HG03457 (cell line): Measurements from ENCODE around the gene RFX3.
A peak's percentile ranks its signal among the peaks of the same experiment; 100 is the strongest.

Source experiments
- ATAC-seq: cut with Tn5 transposase; IDR thresholded peaks from one replicate; pipeline ENCODE4 v1.9.1; 2021; ENCODE audit warnings: moderate number of reproducible peaks; ENCODE audit not compliant: unreplicated experiment

Gene RFX3

DNA sequence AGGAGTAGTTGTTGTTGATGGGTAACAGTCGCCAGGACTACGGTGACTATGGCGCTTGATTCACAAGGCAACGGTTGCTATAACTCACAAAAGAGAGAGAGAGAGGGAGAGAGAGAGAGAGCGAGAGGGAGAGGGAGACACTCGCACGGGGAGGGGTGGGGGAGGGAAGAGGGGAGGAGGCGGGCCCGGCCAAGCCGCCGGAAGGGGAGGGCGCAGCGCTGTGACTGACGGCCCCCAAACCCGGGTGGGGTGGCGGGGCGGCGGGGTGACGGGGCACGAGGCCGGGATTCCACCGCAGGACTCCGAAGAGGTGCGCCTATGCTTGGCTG, at the start of gene RFX3:
Gene RFX3 (minus strand): TSS at position 166 of the 329 bp plus-strand sequence. CDS start 130,413 bp downstream, outside the sequence.
- ATAC-seq = peak; percentile 37

- ATAC-seq = no peak
Observed at GRCh38 chr9:3571500-3571899, 45.7 kb upstream of the RFX3 start.

DNA sequence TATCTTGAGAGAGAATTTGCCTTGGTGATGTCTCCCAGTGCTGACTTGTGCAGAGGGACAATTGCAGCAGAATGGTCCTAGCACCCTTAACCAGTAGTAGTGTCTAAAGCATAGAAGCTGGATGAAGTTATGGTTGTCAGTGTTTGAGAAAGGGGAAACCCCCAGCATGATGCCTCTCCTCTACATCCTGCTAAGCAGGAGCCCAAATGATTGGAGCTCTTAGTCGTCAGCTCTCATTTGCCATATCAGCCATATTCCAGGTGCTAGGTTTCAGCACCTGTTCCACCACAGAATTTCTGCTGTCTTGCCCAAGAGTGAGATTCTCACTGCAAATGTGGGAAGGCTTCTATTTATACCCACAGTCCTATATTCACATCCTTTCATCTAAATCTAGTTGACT, 43.7 kb upstream of the RFX3 start:
- no peak for ATAC-seq

DNA sequence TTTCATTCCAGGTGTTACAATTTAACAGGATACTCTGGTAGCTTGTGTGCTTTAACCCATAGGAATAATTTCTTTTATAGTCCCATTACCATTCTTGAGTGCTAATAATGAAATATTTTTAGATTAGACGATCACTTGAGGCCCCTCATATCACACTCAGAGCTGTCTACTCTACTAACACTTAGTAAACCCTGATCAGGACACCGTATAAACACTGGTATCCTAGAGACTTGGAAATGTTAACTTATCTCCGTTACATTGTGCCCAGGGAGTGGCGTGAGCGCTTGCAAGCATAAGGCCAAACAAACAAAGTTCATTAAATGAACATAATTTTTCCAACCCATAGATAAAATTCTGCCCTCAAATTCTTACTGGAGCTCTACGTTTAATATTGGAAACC, 42.2 kb upstream of the RFX3 start:
- no peak for ATAC-seq

- ATAC-seq = no peak
Observed at GRCh38 chr9:3553076-3553765, 27.4 kb upstream of the RFX3 start.

GRCh38 chr9:3549225-3549624, 23.4 kb upstream of the RFX3 start:
- ATAC-seq = no peak

DNA sequence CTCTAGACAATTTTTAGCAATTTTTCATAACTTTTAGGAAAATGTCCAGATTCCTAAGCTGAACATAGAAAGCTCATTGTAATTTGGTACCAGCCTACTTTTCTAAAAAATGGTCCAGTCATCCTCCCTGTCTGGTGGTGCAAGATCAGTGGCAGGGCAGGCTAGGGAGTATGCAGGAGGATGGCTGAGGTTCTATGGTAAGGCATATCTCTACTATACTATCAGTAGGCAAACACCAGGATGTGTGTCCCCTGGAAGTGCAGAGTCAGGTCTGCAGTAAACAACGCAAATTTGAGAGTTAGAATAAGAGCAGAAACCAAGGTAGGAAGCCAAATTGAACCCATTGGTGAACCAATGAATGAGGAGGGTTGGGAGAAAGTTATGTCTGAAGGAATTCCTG, 22.8 kb upstream of the RFX3 start:
- ATAC-seq = no peak

GRCh38 chr9:3541206-3541605, 15.4 kb upstream of the RFX3 start:
- no peak for ATAC-seq

- ATAC-seq = no peak
Observed at GRCh38 chr9:3534614-3535404, 9.0 kb upstream of the RFX3 start.

DNA sequence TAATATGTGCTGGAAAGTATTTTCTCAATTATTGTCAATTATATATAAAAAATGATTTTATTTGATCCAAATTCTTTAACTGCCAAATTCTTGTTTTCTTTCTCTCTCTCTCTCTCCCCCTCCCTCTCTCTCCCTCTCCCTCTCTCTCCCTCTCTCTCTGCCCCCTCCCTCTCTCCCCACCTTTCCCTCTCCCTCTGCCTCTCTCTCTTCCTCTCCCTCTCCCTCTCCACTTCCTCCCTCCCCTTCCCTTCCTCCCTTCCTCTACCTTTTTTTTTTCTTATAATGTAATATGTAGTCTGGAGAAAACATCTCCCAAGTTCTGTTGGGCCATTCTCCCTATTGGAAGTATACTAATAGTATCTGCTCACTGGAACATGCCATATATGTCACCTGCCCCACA, 6.4 kb upstream of the RFX3 start:
- ATAC-seq = no peak

DNA sequence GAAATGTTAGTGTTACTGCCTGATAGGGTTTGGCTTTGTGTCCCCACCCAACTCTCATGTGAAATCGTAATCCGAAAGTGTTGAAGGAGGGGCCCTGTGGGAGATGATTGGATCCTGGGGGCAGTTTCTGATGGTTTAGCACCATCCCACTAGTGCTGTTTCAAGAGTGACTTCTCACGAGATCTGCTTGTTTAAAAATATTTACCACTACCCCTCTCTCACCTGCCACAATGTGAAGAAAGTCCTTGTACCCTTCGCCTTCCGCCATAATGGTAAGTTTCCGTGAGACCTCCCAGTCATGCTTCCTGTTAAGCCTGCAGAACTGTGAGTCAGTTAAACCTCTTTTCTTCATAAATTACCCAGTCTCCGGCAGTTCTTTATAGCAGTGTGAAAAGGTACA, 2.6 kb upstream of the RFX3 start:
- no peak for ATAC-seq

GRCh38 chr9:3526997-3527940, 1.5 kb upstream of the RFX3 start:
- no peak for ATAC-seq

- peak; percentile 47 for ATAC-seq
Observed at GRCh38 chr9:3526165-3526996, 580 bp upstream of the RFX3 start.

- ATAC-seq = no peak
Observed at GRCh38 chr9:3525096-3525835, 535 bp downstream of the RFX3 start.

DNA sequence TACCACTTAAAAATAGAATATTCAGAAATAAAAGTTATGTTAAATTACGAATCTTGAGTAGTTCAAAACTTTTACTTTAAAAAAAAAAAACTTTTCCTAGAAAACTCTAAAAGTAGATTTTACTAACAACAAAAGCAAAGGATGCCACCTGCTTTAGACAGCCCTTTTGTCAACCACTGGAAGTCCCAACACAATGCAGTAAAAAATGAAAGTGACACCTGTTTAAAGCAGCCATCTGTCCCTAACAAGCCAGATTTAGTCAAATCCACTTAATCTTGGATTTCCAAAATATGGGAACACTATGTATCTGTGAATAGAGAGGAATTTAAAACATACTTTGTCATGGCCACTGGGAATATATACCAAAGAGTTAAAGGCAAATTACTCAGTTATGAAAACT, 3.8 kb downstream of the RFX3 start:
- ATAC-seq = no peak

- no peak for ATAC-seq
Observed at GRCh38 chr9:3520564-3520963, 5.2 kb downstream of the RFX3 start.

- ATAC-seq = no peak
Observed at GRCh38 chr9:3517377-3518048, 8.3 kb downstream of the RFX3 start.

- ATAC-seq = no peak
Observed at GRCh38 chr9:3516667-3517330, 9.0 kb downstream of the RFX3 start.

- ATAC-seq = no peak
Observed at GRCh38 chr9:3515405-3515804, 10.4 kb downstream of the RFX3 start.
